Keratinocyte (primary cell): ENCODE results near the gene PAX5. TPM values are rescaled to one million over a fixed set of nuclear protein-coding genes. Genes with fewer than 3 reads are reported as not detected.
"Not testable (repeated sequence)": the region's sequence is repeated elsewhere in the genome, so short reads cannot be mapped to it uniquely, and the experiment has no call there.

ENCODE experiments used
- DNase-seq: peaks from one replicate; pipeline ENCODE4 v3.0.0-alpha.2; 2011; ENCODE audit warnings: low read depth, missing footprints, low spot score
- FAIRE-seq: peaks from 2 replicates; lab custom pipeline; 2011; peaks lifted over from hg19 to GRCh38; lab: Jason Lieb, UNC
- H2AFZ ChIP-seq: 2 replicates; pipeline ENCODE4 v1.6.0; 2012; ENCODE audit warnings: low read length, control low read depth, inconsistent platforms; ENCODE audit not compliant: control insufficient read depth
- H3K27ac ChIP-seq: 2 replicates; pipeline ENCODE4 v1.5.1; 2011; ENCODE audit warnings: low read length; ENCODE audit not compliant: control insufficient read depth, insufficient read depth
- H3K27me3 ChIP-seq: 3 replicates; pipeline ENCODE4 v1.6.0; 2011; ENCODE audit warnings: low read length; ENCODE audit not compliant: control insufficient read depth, insufficient read depth; ENCODE audit errors: extremely low read depth
- H3K36me3 ChIP-seq, 2 experiments: 2 replicates in 1 of 2; 3 replicates in 1 of 2; pipeline ENCODE4 v1.5.1; 2011; ENCODE audit warnings: low read length in 2 of 2, mild to moderate bottlenecking in 1 of 2; ENCODE audit not compliant: control insufficient read depth in 2 of 2, insufficient read depth in 2 of 2; ENCODE audit errors: extremely low read depth in 1 of 2
- H3K4me1 ChIP-seq: 3 replicates; pipeline ENCODE4 v1.5.1; 2011; ENCODE audit warnings: low read length; ENCODE audit not compliant: control insufficient read depth, insufficient read depth; ENCODE audit errors: extremely low read depth
- H3K4me2 ChIP-seq: 3 replicates; pipeline ENCODE4 v1.6.0; 2011; ENCODE audit warnings: low read depth, low read length; ENCODE audit not compliant: control insufficient read depth, insufficient read depth; ENCODE audit errors: extremely low read depth
- H3K4me3 ChIP-seq, 3 experiments: fragments of 200-600 bp in 1 of 3; sonication (generic) in 1 of 3; 2 replicates in 2 of 3; 3 replicates in 1 of 3; pipeline ENCODE4 v1.5.1; 2011 to 2016; ENCODE audit warnings: low read length in 3 of 3, mild to moderate bottlenecking in 3 of 3, control low read depth in 2 of 3, inconsistent platforms in 1 of 3, low read depth in 1 of 3, mixed read lengths in 1 of 3, mixed run types in 1 of 3, moderate library complexity in 1 of 3; ENCODE audit not compliant: control insufficient read depth in 2 of 3, insufficient read depth in 2 of 3; ENCODE audit errors: extremely low read depth in 1 of 3
- H3K79me2 ChIP-seq: 2 replicates; pipeline ENCODE4 v1.6.0; 2012; ENCODE audit warnings: low read length; ENCODE audit not compliant: control insufficient read depth, insufficient read depth
- H3K9ac ChIP-seq: 3 replicates; pipeline ENCODE4 v1.6.0; 2011; ENCODE audit warnings: low read length; ENCODE audit not compliant: control insufficient read depth, insufficient read depth; ENCODE audit errors: extremely low read depth
- H3K9me1 ChIP-seq: 3 replicates; pipeline ENCODE4 v1.6.0; 2011; ENCODE audit warnings: low read length; ENCODE audit not compliant: control insufficient read depth, insufficient read depth; ENCODE audit errors: extremely low read depth
- H3K9me3 ChIP-seq: 2 replicates; pipeline ENCODE4 v1.5.1; 2012; ENCODE audit warnings: low read depth, low read length; ENCODE audit not compliant: control insufficient read depth
- H4K20me1 ChIP-seq: 3 replicates; pipeline ENCODE4 v1.6.0; 2011; ENCODE audit warnings: low read length; ENCODE audit not compliant: control insufficient read depth, insufficient read depth; ENCODE audit errors: extremely low read depth
- EZH2 ChIP-seq: IDR thresholded peaks from one replicate; pipeline ENCODE4 v1.6.1; 2012; ENCODE audit warnings: inconsistent platforms, mild to moderate bottlenecking, low read length, moderate library complexity
- dilution Hi-C: fragments of 300-500 bp; cut with MboI; formaldehyde crosslinking; loops from one replicate; pipeline ENCODE4 v1.7.0; 2020; ENCODE audit warnings: low sequenced_read_pairs; ENCODE audit not compliant: extremely low pct_ligation_motif_present
- polyA plus RNA-seq, 5 experiments: library from polyadenylated mRNA; depleted of rRNA in 3 of 5; stranded (reverse) in 3 of 5; stranded (forward) in 1 of 5; unstranded in 1 of 5; fragments of >200 nt; gene quantifications; 1 replicate in 1 of 5; 2 replicates in 3 of 5; 3 replicates in 1 of 5; pipeline versions ENCODE4 v1.2.1 to v1.2.3, GENCODE V29; 2011 to 2012; ENCODE audit warnings: missing spikeins in 2 of 5, low read depth in 1 of 5, low replicate concordance in 1 of 5
- TF ChIP-seq, protein P1 (sequence below), 3 experiments: IDR thresholded peaks in 1 of 3; conservative IDR thresholded peaks in 1 of 3; optimal IDR thresholded peaks in 1 of 3; 2 replicates in 2 of 3; 3 replicates in 1 of 3; pipeline versions ENCODE3 to v1.5.1; 2011; ENCODE audit warnings: low read length in 3 of 3, mild to moderate bottlenecking in 3 of 3, moderate library complexity in 2 of 3, control low read depth in 1 of 3, inconsistent platforms in 1 of 3; ENCODE audit not compliant: insufficient read depth in 2 of 3; ENCODE audit errors: extremely low read depth in 1 of 3

Gene PAX5
- polyA plus RNA-seq, 1 donor (not counting 4 experiments of a cell fraction or from before 2014, with no cell fraction given): not detected

DNA sequence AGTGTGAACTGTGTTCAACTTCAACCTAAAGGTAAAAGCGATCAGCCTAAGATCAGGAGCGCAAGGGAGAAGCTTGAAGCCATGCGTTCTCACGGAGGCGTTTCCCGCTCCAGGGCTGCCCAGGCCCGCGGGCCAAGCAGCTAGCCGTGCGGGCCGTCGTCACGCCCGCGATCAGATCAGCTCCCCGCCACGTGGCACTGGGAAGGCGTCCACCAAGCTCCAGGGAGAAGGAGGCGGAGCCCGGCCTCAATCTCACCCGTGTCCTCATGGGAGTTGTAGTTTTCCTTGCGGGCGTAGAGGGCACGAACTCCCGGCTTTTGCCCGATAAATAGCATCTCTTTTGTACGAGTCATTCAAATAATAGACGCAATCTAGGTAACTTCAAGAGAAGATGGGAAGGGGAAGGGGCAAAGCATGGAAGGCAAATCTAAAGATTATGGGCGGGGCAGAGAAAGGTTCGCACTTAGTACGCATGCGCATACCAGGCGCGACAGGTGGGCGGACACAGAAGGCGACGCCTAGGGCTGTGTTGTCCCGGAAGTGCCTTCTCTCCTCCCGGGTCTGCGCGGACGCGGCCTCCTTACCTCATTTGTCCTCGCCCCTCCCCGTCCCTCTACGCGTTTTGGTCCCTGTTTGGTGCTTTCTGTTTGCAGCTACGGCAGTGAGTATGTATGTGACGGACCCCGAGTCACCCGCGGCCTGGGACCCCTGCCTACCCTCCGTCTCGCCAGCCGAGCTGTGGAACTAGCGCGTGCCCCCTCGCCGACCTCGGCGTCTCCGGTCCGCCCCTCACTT lies 45.5 kb upstream of the PAX5 start:
- peaks cover 19% of the 10 kb centered on the region for H3K79me2 ChIP-seq
- DNase-seq: peak; percentile 52
- no peaks in the 10 kb centered on the region for H3K27me3 ChIP-seq
- H3K4me2 ChIP-seq: peak overlapping the region; percentile 79
- peak overlapping the region; percentile 85 to 99 (median 86) for H3K4me3 ChIP-seq
- H2AFZ ChIP-seq: peak overlapping the region; percentile 97
- peak overlapping the region; percentile 80 for H3K27ac ChIP-seq
- FAIRE-seq: peak; percentile 81
- no peaks in the 10 kb centered on the region for H3K9me1 ChIP-seq
- H3K9ac ChIP-seq: peak overlapping the region; percentile 93
- H4K20me1 ChIP-seq: no peaks in the 10 kb centered on the region
- H3K9me3 ChIP-seq: no peaks in the 10 kb centered on the region
- TF ChIP-seq, protein P1, sequence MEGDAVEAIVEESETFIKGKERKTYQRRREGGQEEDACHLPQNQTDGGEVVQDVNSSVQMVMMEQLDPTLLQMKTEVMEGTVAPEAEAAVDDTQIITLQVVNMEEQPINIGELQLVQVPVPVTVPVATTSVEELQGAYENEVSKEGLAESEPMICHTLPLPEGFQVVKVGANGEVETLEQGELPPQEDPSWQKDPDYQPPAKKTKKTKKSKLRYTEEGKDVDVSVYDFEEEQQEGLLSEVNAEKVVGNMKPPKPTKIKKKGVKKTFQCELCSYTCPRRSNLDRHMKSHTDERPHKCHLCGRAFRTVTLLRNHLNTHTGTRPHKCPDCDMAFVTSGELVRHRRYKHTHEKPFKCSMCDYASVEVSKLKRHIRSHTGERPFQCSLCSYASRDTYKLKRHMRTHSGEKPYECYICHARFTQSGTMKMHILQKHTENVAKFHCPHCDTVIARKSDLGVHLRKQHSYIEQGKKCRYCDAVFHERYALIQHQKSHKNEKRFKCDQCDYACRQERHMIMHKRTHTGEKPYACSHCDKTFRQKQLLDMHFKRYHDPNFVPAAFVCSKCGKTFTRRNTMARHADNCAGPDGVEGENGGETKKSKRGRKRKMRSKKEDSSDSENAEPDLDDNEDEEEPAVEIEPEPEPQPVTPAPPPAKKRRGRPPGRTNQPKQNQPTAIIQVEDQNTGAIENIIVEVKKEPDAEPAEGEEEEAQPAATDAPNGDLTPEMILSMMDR (optimal IDR thresholded peaks at IDR 0.05 in 1 of 3, IDR thresholded peaks at IDR 0.05 in 1 of 3, conservative IDR thresholded peaks at IDR 0.05 in 1 of 3; ENCODE audit: extremely low read depth in 1 of 3, insufficient read depth in 2 of 3, low read length in 3 of 3): no peak
- TF ChIP-seq EZH2: no peak
- H3K4me1 ChIP-seq: peaks cover 12% of the 10 kb centered on the region
- peaks cover 0 to 2% of the 10 kb centered on the region in 2 experiments for H3K36me3 ChIP-seq
- dilution Hi-C loops: no loop called here

DNA sequence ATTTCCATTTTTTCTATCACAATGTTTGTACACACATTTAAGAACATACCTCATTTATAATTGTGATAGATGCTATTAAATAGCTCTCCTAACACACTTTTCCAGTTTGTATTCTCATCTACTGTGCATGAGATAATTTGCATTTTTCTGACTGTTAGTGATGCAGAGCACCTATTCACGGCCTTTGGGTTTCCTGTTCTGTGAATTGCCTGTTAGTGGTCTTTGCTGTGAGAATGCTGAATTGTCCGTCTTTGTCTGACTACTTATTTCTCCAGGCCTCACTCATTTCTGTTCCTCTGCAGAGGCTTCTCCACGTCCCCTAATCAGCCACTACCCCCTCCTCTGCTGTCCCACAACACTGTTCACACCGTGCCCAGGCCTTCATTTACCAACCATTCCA lies 40.7 kb upstream of the PAX5 start:
- H3K9ac ChIP-seq, H3K9me1 ChIP-seq, DNase-seq, H3K27me3 ChIP-seq, H3K79me2 ChIP-seq, FAIRE-seq, H3K27ac ChIP-seq, dilution Hi-C loops, H3K4me2 ChIP-seq, H3K9me3 ChIP-seq, H3K4me1 ChIP-seq, H3K4me3 ChIP-seq, H4K20me1 ChIP-seq, H2AFZ ChIP-seq, H3K36me3 ChIP-seq: not testable (repeated sequence)
